HUES64 (cell line): ENCODE results near the gene SLK.

Source experiments
- H3K27ac ChIP-seq: 2 replicates; pipeline ENCODE4 v1.7.0; 2013; ENCODE audit warnings: low read depth, low read length, inconsistent platforms
- H3K27me3 ChIP-seq: 2 replicates; pipeline ENCODE4 v1.6.1; 2013; ENCODE audit warnings: mild to moderate bottlenecking, low read length; ENCODE audit not compliant: insufficient read depth
- H3K36me3 ChIP-seq: 2 replicates; pipeline ENCODE4 v1.6.1; 2013; ENCODE audit warnings: mild to moderate bottlenecking, low read length; ENCODE audit not compliant: insufficient read depth
- H3K4me1 ChIP-seq: 2 replicates; pipeline ENCODE4 v1.6.1; 2013; ENCODE audit warnings: mild to moderate bottlenecking, low read length, moderate library complexity; ENCODE audit not compliant: insufficient read depth
- H3K4me3 ChIP-seq: 2 replicates; pipeline ENCODE4 v1.5.1; 2013; ENCODE audit warnings: mild to moderate bottlenecking, low read length, moderate library complexity
- H3K9ac ChIP-seq: 2 replicates; pipeline ENCODE4 v1.6.1; 2013; ENCODE audit warnings: mild to moderate bottlenecking, low read depth, low read length
- H3K9me3 ChIP-seq: 2 replicates; pipeline ENCODE4 v1.6.1; 2013; ENCODE audit warnings: low read depth, low read length; ENCODE audit not compliant: insufficient read depth
- WGBS: fragments of 150-250, 120-280 bp; methylation state at CpG from one replicate; pipeline ENCODE4 v1.1.7; 2013; ENCODE audit warnings: missing lambda C conversion rate; 5-methylcytosine and 5-hydroxymethylcytosine counted together

SLK gene

DNA sequence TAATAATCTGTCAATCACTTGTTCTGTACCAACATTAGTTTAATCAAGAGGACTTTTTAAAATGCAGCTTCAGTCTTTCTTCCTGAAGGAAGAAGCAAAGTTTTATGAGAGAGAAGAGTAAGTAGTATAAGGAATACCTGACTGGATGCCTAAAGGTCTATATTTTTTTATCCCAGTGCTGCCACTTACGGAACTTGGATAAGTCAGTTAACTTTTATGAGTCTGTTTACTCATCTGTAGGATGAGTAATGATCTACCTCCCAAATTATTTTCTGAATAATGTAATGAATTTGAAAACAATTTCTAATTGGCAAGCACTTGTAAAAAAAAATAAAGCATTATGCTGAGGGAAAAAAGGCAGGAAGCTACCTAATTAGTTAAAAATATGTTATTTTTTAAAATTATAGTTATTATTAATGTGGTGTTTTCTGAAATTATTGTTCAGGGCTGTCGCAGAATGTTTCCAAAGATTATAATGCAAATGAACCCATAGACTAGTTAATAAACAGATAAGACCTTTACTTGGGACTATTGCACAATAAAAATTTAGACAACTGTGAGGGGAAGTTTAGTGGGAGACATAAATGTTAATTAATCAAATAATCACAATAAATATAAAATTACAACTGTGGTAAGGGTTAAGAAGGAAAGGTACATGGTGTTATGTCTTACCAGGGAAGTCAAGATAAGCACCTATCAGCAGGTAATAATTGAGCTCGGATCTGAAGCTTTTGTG lies 24.6 kb downstream of the SLK start:
- peaks cover 6% of the 10 kb centered on the region; the same call in 1 of the 2 replicates for H3K36me3 ChIP-seq
- H3K27ac ChIP-seq = no peak overlapping the region
- no peak overlapping the region for H3K4me3 ChIP-seq
- H3K9ac ChIP-seq = no peak overlapping the region
- 100% methylated on average over 2 of the region's 3 CpGs for WGBS
- H3K27me3 ChIP-seq = no peaks in the 10 kb centered on the region
- H3K9me3 ChIP-seq = no peaks in the 10 kb centered on the region
- no peaks in the 10 kb centered on the region for H3K4me1 ChIP-seq

DNA sequence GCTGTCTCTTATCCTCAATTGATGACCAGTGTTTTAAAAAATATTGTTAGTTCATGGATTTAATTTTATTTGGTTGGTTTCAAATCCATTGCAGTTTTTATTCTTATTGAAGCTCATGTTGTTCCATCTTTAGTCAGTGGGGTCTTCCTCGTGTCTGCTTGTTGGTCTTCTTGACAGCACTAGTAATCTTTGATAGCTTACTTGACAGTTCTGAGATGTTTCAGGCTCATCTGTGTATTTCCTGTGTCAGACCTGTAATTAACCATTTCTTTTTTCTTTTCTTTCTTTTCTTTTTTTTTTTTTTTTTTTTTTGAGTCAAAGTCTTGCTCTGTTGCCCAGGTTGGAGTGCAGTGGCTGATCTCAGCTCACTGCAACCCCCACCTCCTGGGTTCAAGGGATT lies 28.2 kb downstream of the SLK start:
- Histone ChIP-seq H3K9ac (no peak overlapping the region), H3K4me1 (no peaks in the 10 kb centered on the region), H3K27me3 (no peaks in the 10 kb centered on the region), H3K4me3 (no peak overlapping the region), H3K9me3 (no peaks in the 10 kb centered on the region), H3K36me3 (peaks cover 26% of the 10 kb centered on the region), H3K27ac (no peak overlapping the region)
- 95% methylated on average over 1 of the region's 1 CpG for WGBS

DNA sequence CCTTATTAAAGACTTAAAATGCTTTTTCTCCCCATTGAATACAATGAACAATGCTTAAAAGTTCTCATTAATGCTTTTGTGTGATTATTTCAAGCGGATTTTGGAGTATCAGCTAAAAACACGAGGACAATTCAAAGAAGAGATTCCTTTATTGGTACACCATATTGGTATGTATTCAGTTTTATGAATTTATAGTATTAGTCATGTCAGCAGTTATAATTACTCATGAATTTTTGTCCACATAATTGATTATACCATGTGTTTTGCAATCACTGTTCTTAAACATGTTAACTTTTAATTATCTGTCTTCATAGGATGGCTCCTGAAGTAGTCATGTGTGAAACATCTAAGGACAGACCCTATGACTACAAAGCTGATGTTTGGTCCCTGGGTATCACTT lies 31.9 kb downstream of the SLK start:
- Histone ChIP-seq H3K4me3 (no peak overlapping the region), H3K27ac (no peak overlapping the region), H3K9me3 (no peaks in the 10 kb centered on the region), H3K4me1 (no peaks in the 10 kb centered on the region), H3K9ac (no peak overlapping the region), H3K36me3 (peaks cover 41% of the 10 kb centered on the region), H3K27me3 (no peaks in the 10 kb centered on the region)
- WGBS = 100% methylated on average over 2 of the region's 2 CpGs

DNA sequence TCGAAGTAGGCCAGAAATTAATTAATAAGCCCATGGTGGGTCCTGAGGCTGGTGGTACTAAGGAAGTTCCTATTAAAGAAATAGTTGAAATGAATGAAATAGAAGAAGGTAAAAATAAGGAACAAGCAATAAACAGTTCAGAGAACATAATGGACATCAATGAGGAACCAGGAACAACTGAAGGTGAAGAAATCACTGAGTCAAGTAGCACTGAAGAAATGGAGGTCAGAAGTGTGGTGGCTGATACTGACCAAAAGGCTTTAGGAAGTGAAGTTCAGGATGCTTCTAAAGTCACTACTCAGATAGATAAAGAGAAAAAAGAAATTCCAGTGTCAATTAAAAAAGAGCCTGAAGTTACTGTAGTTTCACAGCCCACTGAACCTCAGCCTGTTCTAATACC lies 36.0 kb downstream of the SLK start:
- Histone ChIP-seq H3K27me3 (no peaks in the 10 kb centered on the region), H3K9ac (no peak overlapping the region), H3K4me1 (no peaks in the 10 kb centered on the region), H3K36me3 (peaks cover 40% of the 10 kb centered on the region), H3K27ac (no peak overlapping the region), H3K4me3 (no peak overlapping the region), H3K9me3 (no peaks in the 10 kb centered on the region)
- 90% methylated on average over 1 of the region's 1 CpG for WGBS

DNA sequence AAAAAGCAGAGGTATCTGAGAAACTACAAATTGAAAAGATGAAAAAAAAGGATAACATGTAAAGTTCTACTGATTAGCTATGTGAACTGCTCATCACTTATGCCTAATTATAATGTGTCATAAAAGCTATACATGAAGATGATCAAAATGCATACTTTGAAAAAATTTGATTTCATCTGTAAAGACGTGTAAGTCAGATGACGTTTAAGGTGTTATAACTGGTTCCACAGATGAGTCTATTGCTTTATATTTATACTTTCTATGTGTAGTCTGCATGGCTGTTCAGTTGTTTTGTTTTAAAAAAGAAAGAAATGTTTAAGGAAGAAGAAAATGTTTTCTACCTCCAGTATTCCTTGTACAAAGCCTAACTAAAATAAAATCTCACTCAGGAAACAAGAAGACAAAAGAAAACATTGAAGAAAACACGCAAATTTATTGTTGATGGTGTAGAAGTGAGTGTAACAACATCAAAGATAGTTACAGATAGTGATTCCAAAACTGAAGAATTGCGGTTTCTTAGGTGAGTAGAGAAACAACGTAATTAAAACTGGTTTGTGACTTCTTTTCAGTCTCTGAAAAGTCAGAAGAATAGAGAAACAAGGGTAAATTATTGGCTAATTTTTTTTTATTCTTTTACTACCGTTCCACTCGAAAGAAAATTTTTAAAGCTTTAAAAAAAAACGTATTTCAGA lies 38.4 kb downstream of the SLK start:
- Histone ChIP-seq H3K4me1 (no peaks in the 10 kb centered on the region), H3K4me3 (no peak overlapping the region), H3K9me3 (no peaks in the 10 kb centered on the region), H3K27me3 (no peaks in the 10 kb centered on the region), H3K36me3 (peaks cover 40% of the 10 kb centered on the region), H3K9ac (no peak overlapping the region), H3K27ac (no peak overlapping the region)
- 90% methylated on average over 8 of the region's 8 CpGs for WGBS

DNA sequence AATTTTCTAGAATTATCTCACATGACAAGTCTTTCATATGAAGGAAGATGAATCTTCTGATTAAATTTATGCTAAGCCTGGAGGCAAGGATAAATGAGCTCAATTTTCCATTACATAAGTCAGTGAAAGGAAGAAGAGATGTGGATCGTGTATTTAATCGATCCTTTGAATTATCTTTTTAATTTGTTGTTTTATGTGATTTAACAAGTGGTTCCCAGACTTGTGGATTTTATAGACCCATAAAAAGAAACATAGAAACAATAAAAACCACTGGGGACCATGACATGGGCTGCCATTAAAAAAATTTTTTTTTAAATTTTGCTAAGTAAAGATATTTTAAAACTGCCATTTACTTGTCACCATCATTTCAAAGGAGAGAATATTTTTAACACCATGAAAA lies 45.0 kb downstream of the SLK start:
- Histone ChIP-seq H3K36me3 (peaks cover 15% of the 10 kb centered on the region; the same call in 1 of the 2 replicates), H3K9ac (no peak overlapping the region), H3K27me3 (no peaks in the 10 kb centered on the region), H3K27ac (no peak overlapping the region), H3K4me3 (no peak overlapping the region), H3K9me3 (no peaks in the 10 kb centered on the region), H3K4me1 (no peaks in the 10 kb centered on the region)
- WGBS = 100% methylated on average over 2 of the region's 2 CpGs

DNA sequence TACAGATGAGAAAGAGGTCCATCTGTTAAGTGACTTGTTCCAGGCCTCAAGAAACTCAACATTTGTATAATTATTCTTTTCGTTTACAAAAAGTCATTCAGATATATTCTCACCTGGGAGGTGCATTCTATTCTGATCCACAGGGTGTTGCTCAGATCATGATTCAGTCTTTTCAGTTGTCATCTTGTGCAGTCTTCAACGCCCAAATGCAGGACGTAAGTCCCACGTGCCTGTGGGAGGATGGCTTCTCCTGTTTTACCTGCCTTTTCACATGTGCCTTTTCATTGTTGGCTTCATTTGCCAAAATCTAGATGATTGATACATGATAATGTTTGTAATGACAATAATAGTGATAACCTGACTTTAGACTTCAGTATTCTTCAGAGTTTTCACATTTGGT lies 46.5 kb downstream of the SLK start:
- no peak overlapping the region for H3K27ac ChIP-seq
- H3K9me3 ChIP-seq = no peaks in the 10 kb centered on the region
- no peak overlapping the region for H3K9ac ChIP-seq
- no peak overlapping the region for H3K4me3 ChIP-seq
- peaks cover 10% of the 10 kb centered on the region for H3K36me3 ChIP-seq
- no peaks in the 10 kb centered on the region for H3K4me1 ChIP-seq
- WGBS = 95% methylated on average over 4 of the region's 4 CpGs
- no peaks in the 10 kb centered on the region for H3K27me3 ChIP-seq

DNA sequence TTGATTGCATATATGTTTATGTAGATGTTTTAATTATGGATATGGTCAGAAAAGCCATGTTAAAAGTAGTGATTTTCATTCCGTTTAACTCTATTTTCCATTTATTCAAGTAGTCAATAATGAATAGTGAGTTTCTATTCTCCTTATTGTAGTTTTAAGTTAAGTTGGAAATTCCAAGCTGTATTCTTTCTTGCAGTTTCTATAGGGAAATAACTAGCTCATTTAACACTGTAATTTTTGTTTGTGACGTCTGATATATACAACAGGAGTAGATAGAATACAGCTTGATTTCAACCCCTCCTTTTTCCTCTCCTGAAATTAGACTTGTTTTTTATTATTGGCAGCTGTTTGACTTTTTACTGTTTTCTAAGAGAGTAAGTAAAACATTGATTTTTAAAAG lies 47.2 kb downstream of the SLK start:
- no peak overlapping the region for H3K9ac ChIP-seq
- H3K27ac ChIP-seq = no peak overlapping the region
- H3K36me3 ChIP-seq = peaks cover 12% of the 10 kb centered on the region
- no peak overlapping the region for H3K4me3 ChIP-seq
- no CpG with 5 or more reads among the region's 2 CpGs for WGBS
- H3K9me3 ChIP-seq = no peaks in the 10 kb centered on the region
- no peaks in the 10 kb centered on the region for H3K4me1 ChIP-seq
- no peaks in the 10 kb centered on the region for H3K27me3 ChIP-seq

DNA sequence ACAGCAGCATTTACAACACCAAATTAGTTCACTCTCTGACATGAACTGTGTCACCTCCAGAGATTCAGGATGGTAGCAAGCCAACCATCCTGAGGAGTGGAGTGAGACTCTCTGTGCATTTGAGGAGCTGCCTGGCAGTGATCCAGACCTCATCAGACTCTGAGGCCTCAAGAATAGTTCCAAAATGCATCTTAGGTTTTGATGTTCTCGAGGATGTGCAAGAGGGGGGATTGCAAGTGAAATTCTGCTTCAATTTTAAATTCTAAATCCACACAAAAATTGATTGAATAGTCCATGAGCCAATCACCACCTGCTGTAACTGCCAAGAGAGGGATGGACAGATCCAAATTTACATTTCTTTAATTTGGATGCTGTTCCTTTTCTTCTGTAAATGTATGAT lies 49.7 kb downstream of the SLK start:
- Histone ChIP-seq H3K27me3 (no peaks in the 10 kb centered on the region), H3K27ac (no peak overlapping the region), H3K4me3 (no peak overlapping the region), H3K4me1 (no peaks in the 10 kb centered on the region), H3K36me3 (peaks cover 32% of the 10 kb centered on the region), H3K9me3 (no peaks in the 10 kb centered on the region), H3K9ac (no peak overlapping the region)
- WGBS = 89% methylated on average over 1 of the region's 1 CpG

DNA sequence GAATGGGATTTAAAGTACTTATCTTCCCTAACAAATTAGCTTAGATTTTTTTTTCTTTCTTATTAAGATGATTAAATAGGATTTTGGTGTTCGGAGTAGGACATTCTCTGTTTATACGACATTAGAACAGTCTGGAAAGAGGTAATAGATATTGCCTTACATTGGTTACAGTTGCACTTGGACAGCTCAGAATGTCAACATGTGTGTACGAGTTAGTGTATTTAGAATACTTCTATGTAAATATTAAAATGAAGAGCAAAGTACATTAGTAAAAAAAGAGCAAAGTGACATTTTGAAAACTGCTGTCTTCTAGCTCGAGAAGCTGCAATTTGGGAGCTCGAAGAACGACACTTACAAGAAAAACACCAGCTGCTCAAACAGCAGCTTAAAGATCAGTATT lies 51.5 kb downstream of the SLK start:
- Histone ChIP-seq H3K4me1 (no peaks in the 10 kb centered on the region), H3K27me3 (no peaks in the 10 kb centered on the region), H3K27ac (no peak overlapping the region), H3K9me3 (no peaks in the 10 kb centered on the region), H3K9ac (no peak overlapping the region), H3K36me3 (peaks cover 46% of the 10 kb centered on the region), H3K4me3 (no peak overlapping the region)
- WGBS = 94% methylated on average over 6 of the region's 6 CpGs

DNA sequence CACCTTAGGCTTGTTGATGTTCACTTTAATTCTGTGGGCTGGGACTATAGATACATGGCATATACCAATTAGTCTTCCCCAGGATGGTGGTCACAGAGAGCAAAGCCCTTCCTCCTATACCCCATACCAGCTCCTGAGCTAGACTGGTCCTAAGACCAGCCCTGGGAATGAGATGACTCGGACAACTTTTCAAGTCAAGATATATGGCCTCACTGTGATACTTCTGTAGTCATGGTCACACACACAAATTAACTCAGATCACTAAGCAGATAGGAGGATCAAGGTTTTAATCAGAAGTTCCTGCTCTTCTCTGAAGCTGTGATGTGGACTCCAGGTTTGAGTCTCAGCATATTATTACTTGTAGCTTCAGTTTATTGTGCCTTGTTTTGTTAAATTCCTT lies 53.1 kb downstream of the SLK start:
- Histone ChIP-seq H3K9ac (no peak overlapping the region), H3K36me3 (peaks cover 61% of the 10 kb centered on the region), H3K27me3 (no peaks in the 10 kb centered on the region), H3K27ac (no peak overlapping the region), H3K9me3 (no peaks in the 10 kb centered on the region), H3K4me1 (no peaks in the 10 kb centered on the region), H3K4me3 (no peak overlapping the region)
- WGBS = 94% methylated on average over 1 of the region's 1 CpG
